HCT116 (cell line): ENCODE measurements around the gene FSIP1. TPM values are rescaled to one million over a fixed set of nuclear protein-coding genes. Genes with fewer than 3 reads are reported as not detected.

Experiments used
- ATAC-seq: fragments of 200-7000 bp; cut with Tn5 transposase; 2 replicates; pipeline ENCODE4 v1.9.1; 2020; ENCODE audit warnings: mild to moderate bottlenecking, moderate library complexity
- BruUV-seq: library from RNA; stranded (reverse); fragments of 400-500 nt; replicated peaks from 2 replicates; lab custom pipeline; 2021; lab: Mats Ljungman, UMichigan
- CTCF ChIA-PET: fragments of 300-600 bp; sonication (Branson Sonifier 250); formaldehyde crosslinking; loops from one replicate; lab custom pipeline; 2021; ENCODE audit warnings: antibody characterized with exemption; lab: Charles Lee
- POLR2A ChIA-PET: fragments of 300-600, 350-600 bp; sonication (Branson Sonifier 250); formaldehyde crosslinking; loops from one replicate; lab custom pipeline; 2021; ENCODE audit warnings: antibody characterized with exemption; lab: Charles Lee
- RAD21 ChIA-PET, 2 experiments: fragments of 300-600 bp; sonication (Branson Sonifier 250); formaldehyde crosslinking; loops; one replicate each; lab custom pipeline; 2023; ENCODE audit warnings: low total read pairs in 2 of 2; ENCODE audit not compliant: uncharacterized antibody in 2 of 2, unreplicated experiment in 2 of 2, low non-redundant PET in 1 of 2; lab: Charles Lee
- DNase-seq: peaks from one replicate; pipeline ENCODE4 v3.0.0-alpha.2; 2010; ENCODE audit warnings: low read depth, low spot score
- H2AFZ ChIP-seq: fragments of 200-600 bp; shearing (Covaris generic), sonication (generic); 2 replicates; pipeline ENCODE4 v1.6.1; 2017; ENCODE audit warnings: low read depth, mixed run types, mixed read lengths, antibody characterized with exemption, low read length; ENCODE audit not compliant: poor library complexity, severe bottlenecking
- H3K27ac ChIP-seq: 2 replicates; pipeline ENCODE4 v1.5.1; 2012; ENCODE audit warnings: low read depth, low read length
- H3K27me3 ChIP-seq: fragments of 200-600 bp; sonication (generic); 2 replicates; pipeline ENCODE4 v1.6.1; 2016; ENCODE audit warnings: mixed run types, low read length, mixed read lengths; ENCODE audit not compliant: insufficient read depth
- H3K36me3 ChIP-seq, 2 experiments: fragments of 200-500 bp in 1 of 2; fragments of 200-600 bp in 1 of 2; sonication (Bioruptor generic) in 1 of 2; sonication (generic) in 1 of 2; 2 replicates each; pipeline versions ENCODE4 v1.5.1 to v1.6.1; 2014 to 2016; ENCODE audit warnings: low read length in 2 of 2, inconsistent platforms in 1 of 2, mixed read lengths in 1 of 2, mixed run types in 1 of 2; ENCODE audit not compliant: insufficient read depth in 2 of 2, control insufficient read depth in 1 of 2
- H3K4me1 ChIP-seq, 2 experiments: fragments of 200-600 bp in 1 of 2; sonication (generic) in 1 of 2; 2 replicates each; pipeline versions ENCODE4 v1.5.1 to v1.6.1; 2012 to 2017; ENCODE audit warnings: low read length in 2 of 2, inconsistent platforms in 1 of 2, mild to moderate bottlenecking in 1 of 2, mixed read lengths in 1 of 2, mixed run types in 1 of 2, moderate library complexity in 1 of 2; ENCODE audit not compliant: insufficient read depth in 2 of 2, control insufficient read depth in 1 of 2
- H3K4me2 ChIP-seq: fragments of 200-600 bp; sonication (generic); 2 replicates; pipeline ENCODE4 v1.6.1; 2017; ENCODE audit warnings: mixed run types, low read length, mixed read lengths
- H3K4me3 ChIP-seq, 2 experiments: fragments of 200-600 bp in 1 of 2; sonication (generic) in 1 of 2; replicated peaks in 1 of 2; 2 replicates each; pipeline ENCODE4 v1.5.1; 2011 to 2016; ENCODE audit warnings: low read length in 2 of 2, control low read depth in 1 of 2, low read depth in 1 of 2, mild to moderate bottlenecking in 1 of 2, mixed read lengths in 1 of 2, mixed run types in 1 of 2
- H3K79me2 ChIP-seq: fragments of 200-600 bp; sonication (generic); 2 replicates; pipeline ENCODE4 v1.6.1; 2017; ENCODE audit warnings: mild to moderate bottlenecking, mixed run types, low read length, moderate library complexity, mixed read lengths; ENCODE audit not compliant: insufficient read depth
- H3K9ac ChIP-seq: fragments of 200-600 bp; sonication (generic); 2 replicates; pipeline ENCODE4 v1.6.1; 2016; ENCODE audit warnings: low read length, mixed read lengths
- H3K9me2 ChIP-seq: fragments of 200-600 bp; sonication (generic), shearing (Covaris generic); 2 replicates; pipeline ENCODE4 v1.6.1; 2017; ENCODE audit warnings: mixed run types, mild to moderate bottlenecking, moderate library complexity; ENCODE audit not compliant: insufficient read depth
- H3K9me3 ChIP-seq, 2 experiments: fragments of 200-500 bp in 1 of 2; fragments of 200-600 bp in 1 of 2; sonication (Bioruptor generic) in 1 of 2; sonication (generic) in 1 of 2; 2 replicates each; pipeline ENCODE4 v1.6.1; 2014 to 2017; ENCODE audit warnings: low read length in 2 of 2, mixed read lengths in 2 of 2, inconsistent platforms in 1 of 2, low read depth in 1 of 2, mild to moderate bottlenecking in 1 of 2, mixed run types in 1 of 2, moderate library complexity in 1 of 2; ENCODE audit not compliant: control insufficient read depth in 1 of 2, insufficient read depth in 1 of 2
- H4K20me1 ChIP-seq: fragments of 200-600 bp; sonication (generic), shearing (Covaris generic); 2 replicates; pipeline ENCODE4 v1.6.1; 2017; ENCODE audit warnings: mixed run types, mild to moderate bottlenecking, moderate library complexity; ENCODE audit not compliant: insufficient read depth
- EGR1 ChIP-seq: IDR thresholded peaks from 2 replicates; pipeline ENCODE4 v1.6.1; 2012; ENCODE audit warnings: low read depth
- EZH2 ChIP-seq: fragments of 200-600 bp; sonication (generic); IDR thresholded peaks from 2 replicates; pipeline ENCODE4 v1.6.1; 2017; ENCODE audit warnings: antibody characterized with exemption, mixed run types
- EZH2phosphoT487 ChIP-seq: fragments of 200-600 bp; IDR thresholded peaks from 2 replicates; pipeline ENCODE4 v1.6.1; 2018; ENCODE audit warnings: antibody characterized with exemption, borderline replicate concordance
- FOSL1 ChIP-seq: IDR thresholded peaks from 2 replicates; pipeline ENCODE4 v1.6.1; 2012; ENCODE audit warnings: low read depth
- POLR2A ChIP-seq: IDR thresholded peaks from 2 replicates; pipeline ENCODE4 v1.7.0; 2011; ENCODE audit warnings: borderline replicate concordance; ENCODE audit not compliant: insufficient read depth, insufficient read length; ENCODE audit errors: extremely low read depth
- POLR2AphosphoS5 ChIP-seq: IDR thresholded peaks from 2 replicates; pipeline ENCODE4 v1.6.1; 2011; ENCODE audit warnings: mild to moderate bottlenecking, low read depth, low read length, moderate library complexity
- RAD21 ChIP-seq: IDR thresholded peaks from 2 replicates; pipeline ENCODE4 v1.6.1; 2012; ENCODE audit warnings: low read depth, mild to moderate bottlenecking
- SIN3A ChIP-seq: IDR thresholded peaks from 2 replicates; pipeline ENCODE4 v1.6.1; 2012; ENCODE audit warnings: low read depth
- ZFX ChIP-seq: fragments of 450-650 bp; IDR thresholded peaks from 2 replicates; pipeline ENCODE4 v1.6.1; 2017
- ZNF274 ChIP-seq: fragments of 200-500 bp; sonication (Bioruptor generic); IDR thresholded peaks from 2 replicates; pipeline ENCODE4 v1.6.1; 2014; ENCODE audit warnings: mild to moderate bottlenecking, low read depth, low read length, inconsistent platforms
- intact Hi-C: fragments of 100-400 bp; cut with micrococcal nuclease; formaldehyde crosslinking; loops from 2 replicates; pipeline ENCODE4 v1.10.0; 2022
- total RNA-seq: library from RNA; stranded (reverse); gene quantifications from one replicate; pipeline ENCODE4 v1.2.1, GENCODE V29; 2021; ENCODE audit not compliant: unreplicated experiment
- TF ChIP-seq, protein P1 (sequence below): IDR thresholded peaks from 2 replicates; pipeline ENCODE4 v1.6.1; 2012; ENCODE audit warnings: low read depth
- TF ChIP-seq, protein P2 (sequence below): IDR thresholded peaks from 2 replicates; pipeline ENCODE4 v1.6.1; 2011; ENCODE audit warnings: mild to moderate bottlenecking, low read length, moderate library complexity; ENCODE audit not compliant: insufficient replicate concordance; ENCODE audit errors: extremely low read depth
- TF ChIP-seq, protein P3 (sequence below): IDR thresholded peaks from 2 replicates; pipeline ENCODE4 v1.6.1; 2012

The FSIP1 gene
- total RNA-seq, 1 experiment from 2014 or later, result 0.42 TPM

DNA sequence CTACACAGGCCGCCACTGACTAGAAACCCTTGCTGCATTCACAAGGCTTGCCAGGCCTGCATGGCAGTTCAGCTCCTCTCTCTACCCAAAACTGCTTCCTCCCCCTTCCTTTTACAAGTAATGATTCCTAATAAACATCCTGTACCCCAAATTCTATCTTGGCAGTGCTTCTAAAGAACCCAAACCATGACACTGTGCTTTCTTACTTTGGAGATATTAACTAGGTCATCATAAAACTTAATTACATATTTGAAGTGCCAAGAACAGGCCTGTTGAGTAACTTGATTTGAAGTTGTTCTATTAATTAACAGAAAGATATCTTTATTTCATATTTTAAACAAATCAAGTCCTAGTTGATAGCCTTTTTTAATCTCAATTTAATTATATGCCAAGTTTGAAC, 113.4 kb downstream of the FSIP1 start (continued):
- TF ChIP-seq, protein P1, sequence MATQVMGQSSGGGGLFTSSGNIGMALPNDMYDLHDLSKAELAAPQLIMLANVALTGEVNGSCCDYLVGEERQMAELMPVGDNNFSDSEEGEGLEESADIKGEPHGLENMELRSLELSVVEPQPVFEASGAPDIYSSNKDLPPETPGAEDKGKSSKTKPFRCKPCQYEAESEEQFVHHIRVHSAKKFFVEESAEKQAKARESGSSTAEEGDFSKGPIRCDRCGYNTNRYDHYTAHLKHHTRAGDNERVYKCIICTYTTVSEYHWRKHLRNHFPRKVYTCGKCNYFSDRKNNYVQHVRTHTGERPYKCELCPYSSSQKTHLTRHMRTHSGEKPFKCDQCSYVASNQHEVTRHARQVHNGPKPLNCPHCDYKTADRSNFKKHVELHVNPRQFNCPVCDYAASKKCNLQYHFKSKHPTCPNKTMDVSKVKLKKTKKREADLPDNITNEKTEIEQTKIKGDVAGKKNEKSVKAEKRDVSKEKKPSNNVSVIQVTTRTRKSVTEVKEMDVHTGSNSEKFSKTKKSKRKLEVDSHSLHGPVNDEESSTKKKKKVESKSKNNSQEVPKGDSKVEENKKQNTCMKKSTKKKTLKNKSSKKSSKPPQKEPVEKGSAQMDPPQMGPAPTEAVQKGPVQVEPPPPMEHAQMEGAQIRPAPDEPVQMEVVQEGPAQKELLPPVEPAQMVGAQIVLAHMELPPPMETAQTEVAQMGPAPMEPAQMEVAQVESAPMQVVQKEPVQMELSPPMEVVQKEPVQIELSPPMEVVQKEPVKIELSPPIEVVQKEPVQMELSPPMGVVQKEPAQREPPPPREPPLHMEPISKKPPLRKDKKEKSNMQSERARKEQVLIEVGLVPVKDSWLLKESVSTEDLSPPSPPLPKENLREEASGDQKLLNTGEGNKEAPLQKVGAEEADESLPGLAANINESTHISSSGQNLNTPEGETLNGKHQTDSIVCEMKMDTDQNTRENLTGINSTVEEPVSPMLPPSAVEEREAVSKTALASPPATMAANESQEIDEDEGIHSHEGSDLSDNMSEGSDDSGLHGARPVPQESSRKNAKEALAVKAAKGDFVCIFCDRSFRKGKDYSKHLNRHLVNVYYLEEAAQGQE, result no peak
- TF ChIP-seq, protein P2, sequence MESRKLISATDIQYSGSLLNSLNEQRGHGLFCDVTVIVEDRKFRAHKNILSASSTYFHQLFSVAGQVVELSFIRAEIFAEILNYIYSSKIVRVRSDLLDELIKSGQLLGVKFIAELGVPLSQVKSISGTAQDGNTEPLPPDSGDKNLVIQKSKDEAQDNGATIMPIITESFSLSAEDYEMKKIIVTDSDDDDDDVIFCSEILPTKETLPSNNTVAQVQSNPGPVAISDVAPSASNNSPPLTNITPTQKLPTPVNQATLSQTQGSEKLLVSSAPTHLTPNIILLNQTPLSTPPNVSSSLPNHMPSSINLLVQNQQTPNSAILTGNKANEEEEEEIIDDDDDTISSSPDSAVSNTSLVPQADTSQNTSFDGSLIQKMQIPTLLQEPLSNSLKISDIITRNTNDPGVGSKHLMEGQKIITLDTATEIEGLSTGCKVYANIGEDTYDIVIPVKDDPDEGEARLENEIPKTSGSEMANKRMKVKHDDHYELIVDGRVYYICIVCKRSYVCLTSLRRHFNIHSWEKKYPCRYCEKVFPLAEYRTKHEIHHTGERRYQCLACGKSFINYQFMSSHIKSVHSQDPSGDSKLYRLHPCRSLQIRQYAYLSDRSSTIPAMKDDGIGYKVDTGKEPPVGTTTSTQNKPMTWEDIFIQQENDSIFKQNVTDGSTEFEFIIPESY, result no peak
- TF ChIP-seq POLR2AphosphoS5 (no peak), FOSL1 (no peak), RAD21 (no peak)
- TF ChIP-seq, protein P3, sequence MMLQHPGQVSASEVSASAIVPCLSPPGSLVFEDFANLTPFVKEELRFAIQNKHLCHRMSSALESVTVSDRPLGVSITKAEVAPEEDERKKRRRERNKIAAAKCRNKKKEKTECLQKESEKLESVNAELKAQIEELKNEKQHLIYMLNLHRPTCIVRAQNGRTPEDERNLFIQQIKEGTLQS, result no peak

DNA sequence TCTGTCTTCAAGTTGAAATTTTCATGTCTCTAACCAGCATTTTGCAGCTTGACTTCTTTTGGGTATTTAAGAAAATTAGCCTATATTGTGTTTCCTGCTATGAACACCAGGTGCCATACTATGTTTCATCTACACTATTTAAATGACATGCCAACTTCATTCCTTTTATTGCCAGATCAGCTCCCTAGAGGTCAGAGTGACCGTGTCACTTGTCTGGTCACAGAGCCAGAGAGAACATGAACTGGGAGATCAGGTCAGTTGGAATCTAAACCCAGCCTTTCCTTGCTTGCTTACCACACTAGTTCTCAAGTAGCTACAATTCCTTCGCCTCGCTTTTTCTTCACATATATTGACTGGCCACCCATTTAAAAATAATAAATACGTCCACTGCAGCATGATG, 114.2 kb downstream of the FSIP1 start:
- H3K36me3 ChIP-seq, result no peaks in the 10 kb centered on the region
- BruUV-seq, result no TSS peak
- no peaks in the 10 kb centered on the region for H3K9me3 ChIP-seq
- no peaks in the 10 kb centered on the region for H3K79me2 ChIP-seq
- intact Hi-C loops, result no loop called here
- ChIA-PET CTCF (no interaction called here), RAD21 (no interaction called here), POLR2A (no interaction called here)
- DNase-seq (no peak), ATAC-seq (no peak)
- H3K4me1 ChIP-seq, result peaks cover 0 to 3% of the 10 kb centered on the region in 2 experiments; a peak in 1 of 4 replicates
- no peak overlapping the region for H3K9ac ChIP-seq
- H3K4me3 ChIP-seq, result no peak overlapping the region
- H2AFZ ChIP-seq, result no peak overlapping the region
- H3K4me2 ChIP-seq, result no peak overlapping the region
- no peaks in the 10 kb centered on the region for H3K9me2 ChIP-seq
- H3K27ac ChIP-seq, result no peak overlapping the region
- no peaks in the 10 kb centered on the region for H3K27me3 ChIP-seq
- H4K20me1 ChIP-seq, result no peaks in the 10 kb centered on the region
- TF ChIP-seq FOSL1, result no peak
- no peak for TF ChIP-seq ZFX
- no peak for TF ChIP-seq POLR2A
- TF ChIP-seq, protein P2, result no peak
- TF ChIP-seq ZNF274, result no peak
- no peak for TF ChIP-seq EZH2
- TF ChIP-seq EGR1, result no peak
- TF ChIP-seq RAD21, result no peak
- TF ChIP-seq, protein P1, result no peak
- no peak for TF ChIP-seq EZH2phosphoT487
- TF ChIP-seq SIN3A, result no peak
